Mesothelial cell of epicardium (in vitro differentiated cells): ENCODE data around the gene HACD2. TPM values are rescaled to one million over a fixed set of nuclear protein-coding genes. Genes with fewer than 3 reads are reported as not detected.

Experiments
- DNase-seq, 2 experiments: peaks; one replicate each; pipeline ENCODE4 v3.0.0; 2021; ENCODE audit warnings: low spot score in 2 of 2; ENCODE audit not compliant: unreplicated experiment in 2 of 2
- H3K27ac Mint-ChIP-seq: 2 replicates; pipeline ENCODE4 v1.8.0; 2021; ENCODE audit warnings: mixed read lengths
- H3K27me3 Mint-ChIP-seq: 2 replicates; pipeline ENCODE4 v1.8.0; 2021; ENCODE audit warnings: low read depth, mixed read lengths
- H3K36me3 Mint-ChIP-seq: 2 replicates; pipeline ENCODE4 v1.8.0; 2021; ENCODE audit warnings: mixed read lengths
- H3K4me1 Mint-ChIP-seq: 2 replicates; pipeline ENCODE4 v1.8.0; 2021; ENCODE audit warnings: mixed read lengths
- H3K4me3 Mint-ChIP-seq: 2 replicates; pipeline ENCODE4 v1.8.0; 2021; ENCODE audit warnings: mild to moderate bottlenecking, moderate library complexity, mixed read lengths
- H3K9me3 Mint-ChIP-seq: 2 replicates; pipeline ENCODE4 v1.8.0; 2021; ENCODE audit warnings: mixed read lengths
- total RNA-seq: library from RNA; stranded (reverse); gene quantifications from 3 replicates; pipeline ENCODE4 v1.2.1, GENCODE V29; 2021
- TF ChIP-seq, protein P1 (sequence below): fragments of 200-600 bp; sonication (generic); IDR thresholded peaks from one replicate; pipeline ENCODE4 v1.5.0; 2021; ENCODE audit warnings: antibody characterized with exemption; ENCODE audit not compliant: unreplicated experiment

The HACD2 gene
- total RNA-seq, 1 donor from 2014 or later: 22.9 TPM

DNA sequence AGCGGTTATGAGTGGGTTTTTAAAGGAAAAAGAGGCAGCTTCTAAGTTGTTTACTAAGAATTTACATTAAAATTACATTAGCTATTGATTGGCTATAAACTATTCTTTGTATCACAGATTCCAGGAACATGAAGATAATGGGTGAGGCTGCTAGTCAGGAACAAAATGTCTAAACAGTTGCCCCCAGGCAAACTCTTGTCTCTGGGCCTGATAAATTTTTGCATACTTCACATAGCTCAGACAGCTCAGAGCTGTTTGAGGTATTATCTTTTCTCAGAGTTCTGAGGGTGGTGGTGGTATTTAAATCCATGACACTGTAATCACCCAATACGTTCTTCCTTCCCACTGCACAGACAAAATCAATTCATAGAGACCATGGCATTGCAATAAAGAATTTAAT is 2.1 kb upstream of the HACD2 start:
- Mint-ChIP-seq H3K36me3 (peaks cover 28% of the 10 kb centered on the region), H3K27ac (no peak overlapping the region), H3K9me3 (peaks cover 13% of the 10 kb centered on the region), H3K4me1 (peaks cover 20% of the 10 kb centered on the region), H3K27me3 (no peaks in the 10 kb centered on the region), H3K4me3 (no peak overlapping the region)
- TF ChIP-seq, protein P1, sequence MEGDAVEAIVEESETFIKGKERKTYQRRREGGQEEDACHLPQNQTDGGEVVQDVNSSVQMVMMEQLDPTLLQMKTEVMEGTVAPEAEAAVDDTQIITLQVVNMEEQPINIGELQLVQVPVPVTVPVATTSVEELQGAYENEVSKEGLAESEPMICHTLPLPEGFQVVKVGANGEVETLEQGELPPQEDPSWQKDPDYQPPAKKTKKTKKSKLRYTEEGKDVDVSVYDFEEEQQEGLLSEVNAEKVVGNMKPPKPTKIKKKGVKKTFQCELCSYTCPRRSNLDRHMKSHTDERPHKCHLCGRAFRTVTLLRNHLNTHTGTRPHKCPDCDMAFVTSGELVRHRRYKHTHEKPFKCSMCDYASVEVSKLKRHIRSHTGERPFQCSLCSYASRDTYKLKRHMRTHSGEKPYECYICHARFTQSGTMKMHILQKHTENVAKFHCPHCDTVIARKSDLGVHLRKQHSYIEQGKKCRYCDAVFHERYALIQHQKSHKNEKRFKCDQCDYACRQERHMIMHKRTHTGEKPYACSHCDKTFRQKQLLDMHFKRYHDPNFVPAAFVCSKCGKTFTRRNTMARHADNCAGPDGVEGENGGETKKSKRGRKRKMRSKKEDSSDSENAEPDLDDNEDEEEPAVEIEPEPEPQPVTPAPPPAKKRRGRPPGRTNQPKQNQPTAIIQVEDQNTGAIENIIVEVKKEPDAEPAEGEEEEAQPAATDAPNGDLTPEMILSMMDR: no peak
- DNase-seq: no peak

DNA sequence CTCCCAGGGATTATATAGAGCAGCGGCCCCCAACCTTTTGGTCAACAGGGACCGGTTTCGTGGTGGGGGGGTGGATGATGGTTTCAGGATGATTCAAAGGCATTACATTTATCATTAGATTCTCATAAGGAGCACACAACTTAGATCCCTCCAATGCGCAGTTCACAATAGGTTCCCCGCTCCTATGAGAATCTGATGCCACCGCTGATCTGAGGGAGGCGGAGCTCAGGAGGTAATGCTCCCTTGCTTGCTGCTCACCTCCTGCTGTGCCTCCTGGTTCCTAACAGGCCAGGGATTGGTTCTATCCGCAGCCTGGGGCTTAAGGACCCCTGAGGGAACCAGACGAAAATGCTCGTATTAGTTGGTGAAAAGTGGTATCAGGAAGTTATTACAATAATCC is 1.3 kb upstream of the HACD2 start:
- Mint-ChIP-seq H3K27me3 (no peaks in the 10 kb centered on the region), H3K9me3 (peaks cover 7% of the 10 kb centered on the region), H3K4me3 (no peak overlapping the region), H3K4me1 (peaks cover 20% of the 10 kb centered on the region), H3K27ac (no peak overlapping the region), H3K36me3 (peaks cover 26% of the 10 kb centered on the region)
- TF ChIP-seq, protein P1: no peak
- DNase-seq: peak in 1 of 2 experiments; percentile 49

DNA sequence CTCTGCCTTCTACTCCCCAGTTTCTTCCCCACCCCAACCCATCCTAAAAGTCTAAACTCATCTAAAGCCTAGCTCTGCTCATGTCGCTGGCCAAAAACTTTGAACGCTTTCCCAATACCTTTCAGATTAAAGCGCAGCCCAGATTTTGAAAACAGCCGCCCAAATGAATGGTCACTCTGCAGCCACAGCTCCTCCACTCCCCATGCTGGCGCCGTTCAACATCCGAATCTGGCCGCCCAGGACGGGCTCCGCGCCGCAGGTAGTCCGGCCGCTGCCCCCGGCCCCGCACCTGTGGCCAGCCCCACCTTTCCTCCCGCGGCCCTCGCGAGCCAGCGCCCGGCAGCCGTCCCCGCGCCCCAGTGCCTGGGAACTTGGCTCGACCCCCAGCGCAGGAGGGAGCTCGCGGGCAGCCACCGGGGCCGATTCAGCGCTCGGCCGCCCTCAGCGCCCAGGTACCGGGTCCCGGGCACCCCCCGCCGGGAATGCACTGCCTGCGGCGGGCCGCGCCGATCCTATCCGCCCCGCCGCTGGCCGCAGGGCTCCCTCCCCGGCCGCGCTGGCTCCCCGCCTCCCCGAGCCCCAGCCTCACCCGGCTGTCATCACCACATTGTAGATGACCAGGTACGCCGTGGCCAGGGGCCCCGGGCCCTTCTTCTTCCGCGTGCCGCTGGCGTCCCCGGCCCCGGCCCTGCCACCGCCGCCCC is 417 bp downstream of the HACD2 start:
- TF ChIP-seq, protein P1: no peak
- Mint-ChIP-seq H3K4me1 (peaks cover 20% of the 10 kb centered on the region), H3K27ac (peak overlapping the region; percentile 77), H3K27me3 (no peaks in the 10 kb centered on the region), H3K9me3 (no peaks in the 10 kb centered on the region), H3K4me3 (no peak overlapping the region), H3K36me3 (peaks cover 17% of the 10 kb centered on the region)
- DNase-seq: peak; percentile 37 to 69

DNA sequence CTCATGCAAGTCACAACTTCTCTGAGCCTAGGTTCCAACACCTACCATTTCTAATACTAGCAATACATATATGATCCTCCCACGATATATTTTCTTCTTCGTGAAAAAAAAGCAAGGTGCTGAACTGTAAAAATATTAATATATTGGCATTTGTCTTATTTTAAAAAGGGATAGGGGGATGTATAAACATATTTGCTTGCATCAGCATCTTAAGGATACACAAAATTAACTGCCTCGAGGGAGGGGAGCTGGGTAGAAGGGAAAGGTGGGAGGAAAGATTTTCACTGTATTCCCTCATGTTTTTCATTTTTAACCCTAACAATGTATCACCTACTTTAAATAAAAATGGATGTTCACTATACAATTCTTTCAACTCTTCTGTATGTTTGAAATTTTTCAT is 1.3 kb downstream of the HACD2 start:
- no peak for DNase-seq
- Mint-ChIP-seq H3K4me1 (peaks cover 20% of the 10 kb centered on the region), H3K36me3 (peaks cover 14% of the 10 kb centered on the region), H3K4me3 (no peak overlapping the region), H3K9me3 (no peaks in the 10 kb centered on the region), H3K27ac (no peak overlapping the region), H3K27me3 (no peaks in the 10 kb centered on the region)
- TF ChIP-seq, protein P1: no peak

DNA sequence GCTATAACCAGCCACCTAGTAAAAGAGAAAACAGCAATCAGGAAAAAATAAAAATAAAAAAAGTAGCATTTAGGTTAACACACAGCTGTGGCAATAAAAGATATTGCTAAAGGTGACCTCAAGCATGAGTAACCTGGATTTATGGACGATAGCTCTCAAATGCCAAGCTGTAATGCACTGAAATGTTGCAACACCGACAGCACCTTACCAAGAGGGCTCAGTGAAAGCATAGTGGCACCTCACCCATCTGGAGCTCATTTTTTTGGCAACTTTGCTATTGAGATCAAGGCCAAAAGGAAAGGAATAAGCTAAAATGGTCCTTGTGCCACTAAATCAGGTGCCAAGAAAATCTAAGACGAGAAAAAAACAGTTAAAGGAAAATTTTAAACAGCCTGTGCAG is 2.5 kb downstream of the HACD2 start:
- peaks cover 10% of the 10 kb centered on the region for H3K4me1 Mint-ChIP-seq
- no peak for DNase-seq
- no peaks in the 10 kb centered on the region for H3K27me3 Mint-ChIP-seq
- TF ChIP-seq, protein P1: no peak
- H3K36me3 Mint-ChIP-seq: peaks cover 15% of the 10 kb centered on the region
- H3K27ac Mint-ChIP-seq: no peak overlapping the region
- no peaks in the 10 kb centered on the region for H3K9me3 Mint-ChIP-seq
- no peak overlapping the region for H3K4me3 Mint-ChIP-seq
